ENCODE measurements around the gene NEK11.
"Not testable (repeated sequence)": the region's sequence is repeated elsewhere in the genome, so short reads cannot be mapped to it uniquely, and the experiment has no call there.

The NEK11 gene

GRCh38 chr3:131363275-131363674 lies 336.6 kb downstream of the NEK11 start:
- no peak for DNase-seq

- no peak for DNase-seq
Observed at GRCh38 chr3:131370935-131371687, 344.4 kb downstream of the NEK11 start.

GRCh38 chr3:131371688-131372066 lies 345.0 kb downstream of the NEK11 start:
- no peak for DNase-seq

- no peak for DNase-seq
Observed at GRCh38 chr3:131374741-131375140, 348.1 kb downstream of the NEK11 start.

GRCh38 chr3:131380821-131381444 lies 354.3 kb downstream of the NEK11 start:
- DNase-seq: not testable (repeated sequence)

- peak; percentile 90 for DNase-seq
Observed at GRCh38 chr3:131381445-131382291, 355.0 kb downstream of the NEK11 start, which contains the start of gene NUDT16. Gene NUDT16 (plus strand): TSS chr3:131381774. CDS start chr3:131381805, 31 bp downstream.

- no peak for DNase-seq
Observed at GRCh38 chr3:131386429-131387165, 359.9 kb downstream of the NEK11 start.

GRCh38 chr3:131387796-131388489 lies 361.3 kb downstream of the NEK11 start:
- no peak for DNase-seq

- no peak for DNase-seq
Observed at GRCh38 chr3:131388490-131388799, 361.8 kb downstream of the NEK11 start.

GRCh38 chr3:131390331-131390730 lies 363.7 kb downstream of the NEK11 start:
- no peak for DNase-seq

- DNase-seq: no peak
Observed at GRCh38 chr3:131393051-131393450, 366.4 kb downstream of the NEK11 start.

GRCh38 chr3:131393868-131394267 lies 367.2 kb downstream of the NEK11 start:
- no peak for DNase-seq

- DNase-seq: no peak
Observed at GRCh38 chr3:131394400-131394799, 367.7 kb downstream of the NEK11 start.

GRCh38 chr3:131396170-131396569 lies 369.5 kb downstream of the NEK11 start:
- DNase-seq: no peak

GRCh38 chr3:131397889-131398288 lies 371.2 kb downstream of the NEK11 start:
- DNase-seq: no peak
